ENCODE measurements around the gene FURIN.
"Not testable (repeated sequence)": the region's sequence is repeated elsewhere in the genome, so short reads cannot be mapped to it uniquely, and the experiment has no call there.

Gene FURIN

GRCh38 chr15:90840954-90841353 is 27.4 kb upstream of the FURIN start:
- DNase-seq: no peak

GRCh38 chr15:90844696-90845095 is 23.7 kb upstream of the FURIN start:
- DNase-seq: no peak

GRCh38 chr15:90845201-90845949 is 23.0 kb upstream of the FURIN start:
- no peak for DNase-seq

- not testable (repeated sequence) for DNase-seq
Measured at GRCh38 chr15:90849424-90849823, 19.0 kb upstream of the FURIN start.

GRCh38 chr15:90851114-90851513 is 17.3 kb upstream of the FURIN start:
- no peak for DNase-seq

- DNase-seq: no peak
Measured at GRCh38 chr15:90851940-90852339, 16.4 kb upstream of the FURIN start.

GRCh38 chr15:90855139-90855538 is 13.2 kb upstream of the FURIN start:
- no peak for DNase-seq

- no peak for DNase-seq
Measured at GRCh38 chr15:90857337-90857736, 11.1 kb upstream of the FURIN start.

GRCh38 chr15:90857883-90858443 is 10.4 kb upstream of the FURIN start:
- no peak for DNase-seq

- DNase-seq: no peak
Measured at GRCh38 chr15:90859234-90860131, 8.9 kb upstream of the FURIN start.

GRCh38 chr15:90860450-90860849 is 7.9 kb upstream of the FURIN start:
- no peak for DNase-seq

- no peak for DNase-seq
Measured at GRCh38 chr15:90860942-90861675, 7.3 kb upstream of the FURIN start.

- DNase-seq: no peak
Measured at GRCh38 chr15:90862487-90862886, 5.9 kb upstream of the FURIN start.

GRCh38 chr15:90862964-90863778 is 5.2 kb upstream of the FURIN start:
- DNase-seq: no peak

GRCh38 chr15:90863987-90864386 is 4.4 kb upstream of the FURIN start:
- DNase-seq: no peak

- no peak for DNase-seq
Measured at GRCh38 chr15:90864507-90864906, 3.9 kb upstream of the FURIN start.

- no peak for DNase-seq
Measured at GRCh38 chr15:90865702-90866101, 2.7 kb upstream of the FURIN start.

- DNase-seq: no peak
Measured at GRCh38 chr15:90866161-90866715, 2.1 kb upstream of the FURIN start.

GRCh38 chr15:90866800-90867199 is 1.6 kb upstream of the FURIN start:
- DNase-seq: no peak

- no peak for DNase-seq
Measured at GRCh38 chr15:90869140-90869541, 753 bp downstream of the FURIN start.
